GM18520 (cell line): ENCODE measurements around the gene ANLN.
"Not testable (repeated sequence)": the region's sequence is repeated elsewhere in the genome, so short reads cannot be mapped to it uniquely, and the experiment has no call there.

ENCODE experiments used
- ATAC-seq: cut with Tn5 transposase; IDR thresholded peaks from one replicate; pipeline ENCODE4 v1.9.1; 2021; ENCODE audit not compliant: unreplicated experiment

The ANLN gene

DNA sequence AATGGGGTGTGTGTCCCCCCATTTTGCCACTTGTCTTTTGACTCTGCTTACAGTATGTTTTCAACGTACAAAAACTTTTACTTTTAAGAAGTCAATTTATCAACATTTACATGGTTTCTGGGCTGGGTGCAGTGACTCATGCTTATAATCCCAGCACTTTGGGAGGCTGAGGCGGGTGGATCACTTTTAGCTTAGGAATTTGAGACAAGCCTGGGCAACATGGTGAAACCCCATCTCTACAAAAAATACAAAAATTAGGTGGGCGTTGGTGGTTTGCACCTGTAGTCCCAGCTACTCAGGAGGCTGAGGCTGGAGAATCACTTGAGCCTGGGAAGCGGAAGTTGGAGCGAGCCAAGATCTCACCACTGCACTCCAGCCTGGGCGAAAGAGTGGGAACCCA lies 107.5 kb downstream of the ANLN start:
- not testable (repeated sequence) for ATAC-seq

DNA sequence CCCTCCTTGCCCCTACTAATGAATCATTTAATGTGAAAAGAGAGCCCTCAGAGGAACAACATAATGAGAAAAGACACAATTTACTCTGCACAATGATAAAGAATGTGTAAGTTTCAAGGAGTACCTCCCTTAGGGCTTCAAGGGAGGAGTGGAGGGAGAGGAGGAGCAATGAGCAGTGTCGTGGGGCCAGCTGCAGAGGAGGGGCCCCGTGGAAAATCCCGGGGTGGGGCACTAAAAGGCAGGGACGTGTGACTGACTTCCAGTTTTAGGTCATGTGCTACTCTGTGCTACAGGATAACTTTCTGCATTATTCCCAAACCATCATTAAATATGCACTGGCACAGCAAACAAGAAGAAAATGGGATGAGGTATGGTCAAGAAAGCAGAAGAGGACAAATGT lies 108.1 kb downstream of the ANLN start:
- no peak for ATAC-seq
